Astrocyte (in vitro differentiated cells and primary cell): ENCODE results near the gene GPR39. TPM values are rescaled to one million over a fixed set of nuclear protein-coding genes. Genes with fewer than 3 reads are reported as not detected.
A peak's percentile ranks its signal among the peaks of the same experiment; 100 is the strongest.

Experiments used
- DNase-seq: peaks from one replicate; pipeline ENCODE4 v3.0.0-alpha.2; 2010; ENCODE audit warnings: low read depth
- FAIRE-seq: peaks from 2 replicates; lab custom pipeline; 2011; peaks lifted over from hg19 to GRCh38; lab: Jason Lieb, UNC
- H2AFZ ChIP-seq: 2 replicates; pipeline ENCODE4 v1.6.0; 2012; ENCODE audit warnings: low read depth, low read length, inconsistent platforms
- H3K27ac ChIP-seq: 2 replicates; pipeline ENCODE4 v1.5.1; 2011; ENCODE audit warnings: low read depth, low read length, inconsistent platforms
- H3K27me3 ChIP-seq: 2 replicates; pipeline ENCODE4 v1.6.0; 2011; ENCODE audit warnings: low read length, inconsistent platforms; ENCODE audit not compliant: insufficient read depth
- H3K36me3 ChIP-seq: 2 replicates; pipeline ENCODE4 v1.5.1; 2011; ENCODE audit warnings: low read length, inconsistent platforms; ENCODE audit not compliant: insufficient read depth
- H3K4me1 ChIP-seq: 2 replicates; pipeline ENCODE4 v1.5.1; 2011; ENCODE audit warnings: low read length, inconsistent platforms; ENCODE audit not compliant: insufficient read depth
- H3K4me2 ChIP-seq: 2 replicates; pipeline ENCODE4 v1.6.0; 2012; ENCODE audit warnings: low read length, inconsistent platforms
- H3K4me3 ChIP-seq: 2 replicates; pipeline ENCODE4 v1.5.1; 2011; ENCODE audit warnings: low read depth, mild to moderate bottlenecking, low read length, inconsistent platforms; ENCODE audit not compliant: insufficient read depth
- H3K79me2 ChIP-seq: 2 replicates; pipeline ENCODE4 v1.6.0; 2012; ENCODE audit warnings: mild to moderate bottlenecking, low read length, inconsistent platforms; ENCODE audit not compliant: insufficient read depth
- H3K9ac ChIP-seq: 2 replicates; pipeline ENCODE4 v1.6.0; 2012; ENCODE audit warnings: mild to moderate bottlenecking, low read length, inconsistent platforms
- H3K9me3 ChIP-seq: 2 replicates; pipeline ENCODE4 v1.5.1; 2012; ENCODE audit warnings: low read depth, mild to moderate bottlenecking, low read length, inconsistent platforms; ENCODE audit not compliant: insufficient read depth
- H4K20me1 ChIP-seq: 2 replicates; pipeline ENCODE4 v1.6.0; 2012; ENCODE audit warnings: low read length, inconsistent platforms; ENCODE audit not compliant: insufficient read depth
- H3K27ac Mint-ChIP-seq: one replicate; pipeline ENCODE4 v1.8.0; 2021; ENCODE audit warnings: mild to moderate bottlenecking, mixed read lengths; ENCODE audit not compliant: unreplicated experiment
- H3K27me3 Mint-ChIP-seq: one replicate; pipeline ENCODE4 v1.8.0; 2021; ENCODE audit warnings: low read depth, mixed read lengths; ENCODE audit not compliant: unreplicated experiment
- H3K36me3 Mint-ChIP-seq: one replicate; pipeline ENCODE4 v1.8.0; 2021; ENCODE audit warnings: low read depth, mixed read lengths; ENCODE audit not compliant: unreplicated experiment
- H3K4me1 Mint-ChIP-seq: one replicate; pipeline ENCODE4 v1.8.0; 2021; ENCODE audit warnings: low read depth, mixed read lengths; ENCODE audit not compliant: unreplicated experiment
- H3K4me3 Mint-ChIP-seq: one replicate; pipeline ENCODE4 v1.8.0; 2021; ENCODE audit warnings: mild to moderate bottlenecking, moderate library complexity, mixed read lengths; ENCODE audit not compliant: unreplicated experiment
- H3K9me3 Mint-ChIP-seq: one replicate; pipeline ENCODE4 v1.8.0; 2021; ENCODE audit warnings: mild to moderate bottlenecking, mixed read lengths; ENCODE audit not compliant: unreplicated experiment
- EZH2 ChIP-seq: IDR thresholded peaks from 2 replicates; pipeline ENCODE4 v1.6.1; 2012; ENCODE audit warnings: mild to moderate bottlenecking, low read length, inconsistent platforms; ENCODE audit not compliant: insufficient read depth
- total RNA-seq: library from RNA; stranded (reverse); gene quantifications from 2 replicates; pipeline ENCODE4 v1.2.1, GENCODE V29; 2021
- TF ChIP-seq, protein P1 (sequence below): IDR thresholded peaks from 2 replicates; pipeline ENCODE4 v1.5.1; 2011; ENCODE audit warnings: low read depth, mild to moderate bottlenecking, inconsistent platforms, low read length, moderate library complexity; ENCODE audit not compliant: insufficient read depth

Gene GPR39
- total RNA-seq, 1 donor from 2014 or later, result 4.4 TPM

DNA sequence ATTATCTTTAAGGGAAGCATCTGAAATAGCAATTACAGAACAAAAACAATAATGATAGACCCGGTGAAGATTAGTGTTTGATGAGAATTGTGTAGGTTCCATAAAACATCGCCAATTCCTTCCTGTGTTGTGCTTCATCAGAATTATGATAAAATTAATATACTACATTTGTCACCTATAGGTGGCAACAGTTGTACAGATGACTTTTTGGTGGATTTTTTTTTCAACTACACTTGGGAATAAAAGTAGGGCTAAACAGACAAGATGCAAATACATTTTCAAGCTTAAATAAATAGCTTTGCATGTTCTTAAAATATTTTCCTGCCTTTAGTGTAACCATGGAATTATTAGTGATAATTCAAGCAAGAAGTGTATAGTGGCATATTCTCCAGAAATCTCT, 260.4 kb downstream of the GPR39 start:
- Mint-ChIP-seq H3K4me1 (peaks cover 18% of the 10 kb centered on the region), H3K4me3 (no peak overlapping the region), H3K36me3 (no peaks in the 10 kb centered on the region), H3K27me3 (no peaks in the 10 kb centered on the region), H3K9me3 (no peaks in the 10 kb centered on the region), H3K27ac (no peak overlapping the region)
- FAIRE-seq, result no peak
- Histone ChIP-seq H3K27me3 (no peaks in the 10 kb centered on the region), H3K36me3 (no peaks in the 10 kb centered on the region), H3K4me1 (peaks cover 20% of the 10 kb centered on the region), H3K27ac (no peak overlapping the region), H3K9ac (no peak overlapping the region), H3K4me2 (no peak overlapping the region), H4K20me1 (no peaks in the 10 kb centered on the region), H3K4me3 (no peak overlapping the region), H2AFZ (no peak overlapping the region), H3K9me3 (no peaks in the 10 kb centered on the region), H3K79me2 (no peaks in the 10 kb centered on the region)
- TF ChIP-seq EZH2, result no peak
- TF ChIP-seq, protein P1, sequence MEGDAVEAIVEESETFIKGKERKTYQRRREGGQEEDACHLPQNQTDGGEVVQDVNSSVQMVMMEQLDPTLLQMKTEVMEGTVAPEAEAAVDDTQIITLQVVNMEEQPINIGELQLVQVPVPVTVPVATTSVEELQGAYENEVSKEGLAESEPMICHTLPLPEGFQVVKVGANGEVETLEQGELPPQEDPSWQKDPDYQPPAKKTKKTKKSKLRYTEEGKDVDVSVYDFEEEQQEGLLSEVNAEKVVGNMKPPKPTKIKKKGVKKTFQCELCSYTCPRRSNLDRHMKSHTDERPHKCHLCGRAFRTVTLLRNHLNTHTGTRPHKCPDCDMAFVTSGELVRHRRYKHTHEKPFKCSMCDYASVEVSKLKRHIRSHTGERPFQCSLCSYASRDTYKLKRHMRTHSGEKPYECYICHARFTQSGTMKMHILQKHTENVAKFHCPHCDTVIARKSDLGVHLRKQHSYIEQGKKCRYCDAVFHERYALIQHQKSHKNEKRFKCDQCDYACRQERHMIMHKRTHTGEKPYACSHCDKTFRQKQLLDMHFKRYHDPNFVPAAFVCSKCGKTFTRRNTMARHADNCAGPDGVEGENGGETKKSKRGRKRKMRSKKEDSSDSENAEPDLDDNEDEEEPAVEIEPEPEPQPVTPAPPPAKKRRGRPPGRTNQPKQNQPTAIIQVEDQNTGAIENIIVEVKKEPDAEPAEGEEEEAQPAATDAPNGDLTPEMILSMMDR, result peak; percentile 4
- DNase-seq, result no peak

DNA sequence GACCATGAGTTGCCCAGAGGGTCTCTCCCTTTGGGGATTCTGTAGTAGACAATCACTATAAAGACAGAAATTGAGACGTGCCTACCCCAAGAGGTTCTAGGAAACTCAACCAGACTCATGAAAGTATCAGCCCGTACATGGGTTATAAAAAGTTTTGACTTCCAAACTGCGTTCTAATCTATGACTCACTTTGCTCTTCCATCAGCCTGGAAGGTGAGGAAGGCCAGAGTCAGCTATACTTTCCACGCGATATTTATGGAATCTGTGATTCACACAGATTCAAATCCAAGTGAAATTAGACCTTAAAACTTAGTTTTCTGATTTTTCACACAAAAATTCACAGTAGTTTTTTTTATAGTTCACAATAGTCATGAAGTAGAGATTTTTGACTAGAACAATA, 261.1 kb downstream of the GPR39 start:
- H3K9ac ChIP-seq, result peak overlapping the region; percentile 2
- no peaks in the 10 kb centered on the region for H3K36me3 Mint-ChIP-seq
- H3K9me3 Mint-ChIP-seq, result no peaks in the 10 kb centered on the region
- DNase-seq (peak; percentile 71), FAIRE-seq (no peak)
- no peak overlapping the region for H3K4me3 Mint-ChIP-seq
- H2AFZ ChIP-seq, result no peak overlapping the region
- peaks cover 15% of the 10 kb centered on the region for H3K4me1 Mint-ChIP-seq
- H3K27me3 ChIP-seq, result no peaks in the 10 kb centered on the region
- H3K27ac ChIP-seq, result peak overlapping the region; percentile 61
- no peaks in the 10 kb centered on the region for H4K20me1 ChIP-seq
- peaks cover 21% of the 10 kb centered on the region for H3K4me1 ChIP-seq
- no peak overlapping the region for H3K27ac Mint-ChIP-seq
- no peaks in the 10 kb centered on the region for H3K79me2 ChIP-seq
- H3K4me2 ChIP-seq, result peak overlapping the region; percentile 61
- H3K9me3 ChIP-seq, result no peaks in the 10 kb centered on the region
- H3K36me3 ChIP-seq, result no peaks in the 10 kb centered on the region
- no peak overlapping the region for H3K4me3 ChIP-seq
- TF ChIP-seq EZH2, result no peak
- TF ChIP-seq, protein P1, result no peak
- H3K27me3 Mint-ChIP-seq, result no peaks in the 10 kb centered on the region

DNA sequence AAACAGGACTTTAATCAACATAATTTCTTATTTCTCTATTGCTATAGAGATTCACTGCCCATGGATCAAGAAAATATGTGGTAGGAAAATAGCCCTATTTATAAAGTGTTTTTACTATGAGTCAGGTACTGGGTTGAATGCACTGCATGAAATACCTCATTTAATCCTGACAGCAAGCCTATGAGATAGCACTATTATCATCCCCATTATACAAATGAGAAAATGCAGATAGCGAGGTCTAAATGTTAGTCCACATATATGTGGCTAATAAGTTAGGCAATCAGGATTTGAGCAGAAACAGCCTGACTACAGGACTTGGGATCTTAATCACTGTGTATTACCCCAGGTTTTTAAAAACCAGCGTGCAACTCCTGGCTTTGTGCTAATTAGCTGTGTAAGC, 261.9 kb downstream of the GPR39 start:
- no peak overlapping the region for H3K27ac Mint-ChIP-seq
- no peak overlapping the region for H2AFZ ChIP-seq

More for the DNA sequence above, 261.9 kb downstream of the GPR39 start:
- H3K4me1 ChIP-seq, result peaks cover 21% of the 10 kb centered on the region
- no peak overlapping the region for H3K4me3 ChIP-seq
- peak overlapping the region; percentile 61 for H3K4me2 ChIP-seq
- peaks cover 15% of the 10 kb centered on the region for H3K4me1 Mint-ChIP-seq
- H3K27ac ChIP-seq, result peak overlapping the region; percentile 61
- H3K79me2 ChIP-seq, result no peaks in the 10 kb centered on the region
- H3K9ac ChIP-seq, result peak overlapping the region; percentile 2
- no peaks in the 10 kb centered on the region for H3K9me3 Mint-ChIP-seq
- H3K9me3 ChIP-seq, result no peaks in the 10 kb centered on the region
- H3K27me3 Mint-ChIP-seq, result no peaks in the 10 kb centered on the region
- FAIRE-seq, result peak; percentile 62
- no peak overlapping the region for H3K4me3 Mint-ChIP-seq
- no peak for TF ChIP-seq EZH2
- TF ChIP-seq, protein P1, result no peak
- DNase-seq, result peak; percentile 78
- H3K27me3 ChIP-seq, result no peaks in the 10 kb centered on the region
- H3K36me3 ChIP-seq, result no peaks in the 10 kb centered on the region
- no peaks in the 10 kb centered on the region for H3K36me3 Mint-ChIP-seq
- no peaks in the 10 kb centered on the region for H4K20me1 ChIP-seq
